ENCODE measurements around the gene TOX4.
A peak's percentile ranks its signal among the peaks of the same experiment; 100 is the strongest.

DNA sequence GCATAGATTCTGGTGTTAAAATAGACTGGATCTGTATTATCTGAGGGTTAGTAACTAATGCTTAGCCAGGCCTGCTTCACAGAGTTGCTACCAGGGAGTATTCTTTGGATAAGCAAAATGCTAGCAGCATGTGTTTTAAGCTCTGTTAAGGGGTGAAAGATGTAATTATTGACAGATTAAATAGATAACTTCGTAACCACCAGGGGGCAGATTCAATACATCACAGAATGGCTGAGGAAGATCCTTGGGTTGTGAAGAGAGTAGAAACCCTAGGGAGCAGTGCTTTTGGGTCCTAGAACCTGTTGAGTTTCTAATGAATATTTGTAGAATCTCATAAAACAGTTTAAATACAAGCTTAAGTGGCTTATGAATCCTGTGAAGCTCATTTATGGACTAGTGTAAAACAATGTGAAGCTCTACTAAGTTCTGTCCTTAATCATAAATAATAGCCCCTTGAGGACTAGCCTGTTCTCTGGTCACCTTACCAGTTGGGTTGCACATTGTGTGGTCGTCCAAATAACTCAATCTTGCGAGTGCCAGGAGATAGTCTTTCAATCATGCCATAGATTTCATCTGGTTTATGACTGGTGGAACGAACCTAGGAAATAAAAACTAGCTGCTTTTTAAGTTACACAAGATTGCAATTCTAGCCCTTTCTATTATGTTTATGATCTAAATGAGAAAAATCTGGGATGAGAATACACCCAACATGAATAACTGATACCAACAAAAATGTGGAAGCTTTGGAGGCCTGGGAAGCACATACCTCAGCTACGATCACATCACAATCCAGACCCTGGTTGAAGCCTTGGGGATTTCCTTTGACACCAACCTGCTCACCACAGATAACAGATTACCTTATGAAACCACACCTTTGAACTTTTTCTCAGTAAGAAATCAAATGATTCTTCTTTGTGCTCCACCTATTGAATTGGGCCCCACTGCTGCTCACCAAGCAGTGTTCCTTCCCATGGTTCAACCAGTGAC lies 21.8 kb downstream of the TOX4 start:
- TF ChIP-seq, protein P1, sequence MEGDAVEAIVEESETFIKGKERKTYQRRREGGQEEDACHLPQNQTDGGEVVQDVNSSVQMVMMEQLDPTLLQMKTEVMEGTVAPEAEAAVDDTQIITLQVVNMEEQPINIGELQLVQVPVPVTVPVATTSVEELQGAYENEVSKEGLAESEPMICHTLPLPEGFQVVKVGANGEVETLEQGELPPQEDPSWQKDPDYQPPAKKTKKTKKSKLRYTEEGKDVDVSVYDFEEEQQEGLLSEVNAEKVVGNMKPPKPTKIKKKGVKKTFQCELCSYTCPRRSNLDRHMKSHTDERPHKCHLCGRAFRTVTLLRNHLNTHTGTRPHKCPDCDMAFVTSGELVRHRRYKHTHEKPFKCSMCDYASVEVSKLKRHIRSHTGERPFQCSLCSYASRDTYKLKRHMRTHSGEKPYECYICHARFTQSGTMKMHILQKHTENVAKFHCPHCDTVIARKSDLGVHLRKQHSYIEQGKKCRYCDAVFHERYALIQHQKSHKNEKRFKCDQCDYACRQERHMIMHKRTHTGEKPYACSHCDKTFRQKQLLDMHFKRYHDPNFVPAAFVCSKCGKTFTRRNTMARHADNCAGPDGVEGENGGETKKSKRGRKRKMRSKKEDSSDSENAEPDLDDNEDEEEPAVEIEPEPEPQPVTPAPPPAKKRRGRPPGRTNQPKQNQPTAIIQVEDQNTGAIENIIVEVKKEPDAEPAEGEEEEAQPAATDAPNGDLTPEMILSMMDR (IDR thresholded peaks at IDR 0.05; ENCODE audit: low read depth, low read length): peak; percentile 67
- no peak for TF ChIP-seq EZH2phosphoT487 (IDR thresholded peaks at IDR 0.05; ENCODE audit: low read depth)
